COLO668 (cell line): ENCODE data around the gene CRACR2B.

ENCODE experiments used
- DNase-seq: peaks from one replicate; lab custom pipeline; 2025; ENCODE audit not compliant: unreplicated experiment; lab: John Stamatoyannopoulos, UW

Gene CRACR2B

GRCh38 chr11:865462-866430 is 38.0 kb downstream of the CRACR2B start:
- DNase-seq: no peak

GRCh38 chr11:866481-866880 is 38.8 kb downstream of the CRACR2B start:
- no peak for DNase-seq

GRCh38 chr11:867856-868358 is 40.2 kb downstream of the CRACR2B start:
- no peak for DNase-seq

- no peak for DNase-seq
Measured at GRCh38 chr11:868394-868793, 40.7 kb downstream of the CRACR2B start.

GRCh38 chr11:868802-869201 is 41.1 kb downstream of the CRACR2B start:
- no peak for DNase-seq

- DNase-seq: no peak
Measured at GRCh38 chr11:869399-870126, 41.8 kb downstream of the CRACR2B start.

- DNase-seq: no peak
Measured at GRCh38 chr11:870127-870413, 42.4 kb downstream of the CRACR2B start.

GRCh38 chr11:870418-870817 is 42.7 kb downstream of the CRACR2B start:
- DNase-seq: no peak

GRCh38 chr11:871472-871871 is 43.8 kb downstream of the CRACR2B start:
- no peak for DNase-seq

- DNase-seq: no peak
Measured at GRCh38 chr11:872799-873198, 45.1 kb downstream of the CRACR2B start.

GRCh38 chr11:873706-874105 is 46.0 kb downstream of the CRACR2B start:
- DNase-seq: no peak

GRCh38 chr11:875203-875602 is 47.5 kb downstream of the CRACR2B start:
- DNase-seq: no peak

GRCh38 chr11:875769-876301 is 48.1 kb downstream of the CRACR2B start:
- DNase-seq: no peak

GRCh38 chr11:876545-876944 is 48.8 kb downstream of the CRACR2B start:
- no peak for DNase-seq

GRCh38 chr11:877565-877964 is 49.8 kb downstream of the CRACR2B start:
- no peak for DNase-seq

GRCh38 chr11:880447-880846 is 52.7 kb downstream of the CRACR2B start:
- no peak for DNase-seq
